H7 (cell line): ENCODE results near the gene IL17RD. TPM values are rescaled to one million over a fixed set of nuclear protein-coding genes. Genes with fewer than 3 reads are reported as not detected.

Experiments
- DNase-seq: peaks from one replicate; pipeline ENCODE4 v3.0.0; 2012
- H3K27me3 ChIP-seq: 2 replicates; pipeline ENCODE4 v1.6.0; 2011; ENCODE audit warnings: mild to moderate bottlenecking, low read length; ENCODE audit not compliant: control insufficient read depth, insufficient read depth
- H3K36me3 ChIP-seq: replicated peaks from 2 replicates; pipeline ENCODE4 v1.5.1; 2011; ENCODE audit warnings: low read length; ENCODE audit not compliant: control insufficient read depth, insufficient read depth
- H3K4me3 ChIP-seq: 2 replicates; pipeline ENCODE4 v1.5.1; 2011; ENCODE audit warnings: low read depth, mild to moderate bottlenecking, control low read depth, low read length, moderate library complexity; ENCODE audit not compliant: insufficient read depth
- total RNA-seq: library from RNA; depleted of rRNA; stranded (reverse); fragments of >200 nt; shearing (Covaris generic); gene quantifications from 2 replicates; pipeline ENCODE4 v1.2.3, GENCODE V29; 2014

IL17RD gene
- total RNA-seq, 1 experiment from 2014 or later: 33.4 TPM

DNA sequence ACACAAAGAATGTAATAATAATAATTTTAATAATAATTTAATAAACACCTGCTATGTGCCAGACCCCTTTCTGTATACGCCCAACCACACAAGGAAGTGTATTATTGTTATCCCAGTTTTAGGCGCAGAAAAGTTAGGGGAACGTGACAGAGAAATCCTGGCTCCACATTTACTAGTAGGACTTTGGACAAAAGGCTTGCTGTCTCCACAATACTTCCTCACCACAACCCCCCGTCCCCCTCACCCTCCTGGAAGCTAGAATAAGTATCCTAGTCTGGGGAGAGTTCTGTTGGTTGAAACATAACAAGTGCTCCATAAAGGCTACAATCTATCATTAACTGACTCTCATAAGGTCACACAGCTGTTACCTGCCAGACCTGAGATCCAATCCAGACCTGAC is 488 bp upstream of the IL17RD start:
- DNase-seq: no peak
- H3K36me3 ChIP-seq: no peaks in the 10 kb centered on the region
- H3K4me3 ChIP-seq: no peak overlapping the region
- peaks cover 8% of the 10 kb centered on the region; the same call in 1 of the 2 replicates for H3K27me3 ChIP-seq

- Histone ChIP-seq H3K4me3 (peak overlapping the region; percentile 88), H3K27me3 (peaks cover 8% of the 10 kb centered on the region; the same call in 1 of the 2 replicates)
- DNase-seq: peak; percentile 52
Measured at GRCh38 chr3:57164217-57164656, 916 bp downstream of the IL17RD start.

DNA sequence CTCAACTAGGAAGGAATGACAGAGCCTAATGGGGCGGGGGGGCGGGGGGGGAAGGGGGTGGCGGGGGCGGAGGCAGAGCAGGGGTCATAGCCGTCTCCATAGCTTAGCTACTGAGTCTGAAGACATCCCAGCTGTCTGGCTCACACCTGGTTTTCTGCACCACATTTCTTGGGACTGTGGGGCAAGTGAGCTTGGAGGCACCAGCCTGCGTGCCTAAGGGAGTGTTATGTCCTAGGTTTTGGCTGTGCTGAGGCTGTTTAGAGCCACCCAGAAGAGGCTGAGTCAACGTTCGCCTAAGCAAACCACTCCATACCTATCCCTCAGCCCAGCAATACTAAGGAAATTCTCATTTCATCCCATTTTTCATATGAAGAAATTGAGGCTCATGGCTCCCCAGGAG is 1.4 kb downstream of the IL17RD start:
- Histone ChIP-seq H3K4me3 (peak overlapping the region; percentile 88), H3K36me3 (no peaks in the 10 kb centered on the region), H3K27me3 (peaks cover 8% of the 10 kb centered on the region; the same call in 1 of the 2 replicates)
- DNase-seq: peak; percentile 53

More at GRCh38 chr3:57164217-57164656, 916 bp downstream of the IL17RD start:
- no peaks in the 10 kb centered on the region for H3K36me3 ChIP-seq

DNA sequence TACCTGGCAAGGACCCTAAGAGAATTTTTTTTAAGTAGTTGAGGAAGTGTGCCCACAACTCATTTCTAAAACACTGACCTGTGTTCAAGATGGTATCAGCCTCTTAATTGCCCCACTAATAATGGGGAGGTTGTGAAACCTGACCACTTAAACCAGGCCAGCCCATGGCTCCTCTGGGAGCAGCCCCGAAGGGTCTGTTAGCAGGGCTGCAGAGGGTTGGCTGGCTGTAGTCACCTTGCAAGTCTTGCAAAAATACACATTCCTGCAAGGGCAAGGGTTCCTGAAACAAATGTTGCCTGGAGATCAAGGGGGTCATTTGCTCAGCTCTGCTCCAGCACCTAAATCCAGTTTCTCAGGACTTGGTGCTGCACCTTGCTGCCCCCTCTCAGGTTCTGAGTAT is 3.2 kb downstream of the IL17RD start:
- peaks cover 8% of the 10 kb centered on the region; the same call in 1 of the 2 replicates for H3K27me3 ChIP-seq
- DNase-seq: no peak
- H3K4me3 ChIP-seq: no peak overlapping the region
- H3K36me3 ChIP-seq: no peaks in the 10 kb centered on the region

DNA sequence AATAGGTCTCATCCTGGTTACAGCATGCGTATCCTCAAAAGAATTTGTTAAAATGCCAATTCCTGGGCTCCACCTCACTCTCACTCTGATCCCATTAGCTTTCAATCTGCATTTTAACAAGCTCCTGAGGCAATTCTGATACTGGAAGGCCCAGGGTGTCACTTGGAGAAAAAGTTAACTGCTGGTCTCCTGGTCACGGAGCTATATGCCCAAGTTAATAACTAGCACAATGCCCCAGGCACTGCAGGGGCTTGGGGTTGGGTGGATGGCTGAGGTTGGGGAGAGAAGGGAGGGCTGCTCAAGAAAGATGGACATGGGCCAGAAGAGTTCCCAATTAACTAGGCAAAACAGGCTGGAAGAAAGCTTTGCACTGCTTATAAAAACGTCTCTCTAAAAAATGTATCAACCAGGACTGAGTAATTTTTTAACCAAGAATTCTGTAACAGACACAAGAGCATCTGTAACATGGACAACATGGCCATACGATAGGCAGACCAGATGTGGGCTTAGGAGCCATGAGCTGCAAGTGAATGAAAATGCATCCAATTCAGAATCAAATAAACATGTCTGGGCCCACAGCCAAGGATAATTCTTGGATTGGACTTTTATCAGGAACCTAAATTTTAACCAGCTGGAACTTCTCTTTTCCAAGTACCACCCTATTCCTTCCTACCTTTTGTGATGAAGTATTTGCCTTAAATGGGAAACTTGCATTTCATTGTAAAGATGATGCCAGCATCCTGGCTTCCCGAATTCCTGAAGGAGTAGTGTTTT is 4.2 kb downstream of the IL17RD start:
- no peak for DNase-seq
- Histone ChIP-seq H3K27me3 (peaks cover 8% of the 10 kb centered on the region; the same call in 1 of the 2 replicates), H3K36me3 (no peaks in the 10 kb centered on the region), H3K4me3 (no peak overlapping the region)

- Histone ChIP-seq H3K36me3 (no peaks in the 10 kb centered on the region), H3K27me3 (peaks cover 8% of the 10 kb centered on the region; the same call in 1 of the 2 replicates), H3K4me3 (no peak overlapping the region)
- peak; percentile 49 for DNase-seq
Measured at GRCh38 chr3:57160076-57160764, 4.9 kb downstream of the IL17RD start.

- no peak overlapping the region for H3K4me3 ChIP-seq
- no peaks in the 10 kb centered on the region for H3K36me3 ChIP-seq
- peaks cover 4% of the 10 kb centered on the region; the same call in 1 of the 2 replicates for H3K27me3 ChIP-seq
- peak; percentile 39 for DNase-seq
Measured at GRCh38 chr3:57158813-57159738, 6.1 kb downstream of the IL17RD start.

GRCh38 chr3:57158325-57158724 is 6.8 kb downstream of the IL17RD start:
- H3K4me3 ChIP-seq: no peak overlapping the region
- H3K27me3 ChIP-seq: peaks cover 3% of the 10 kb centered on the region; the same call in 1 of the 2 replicates
- DNase-seq: no peak
- no peaks in the 10 kb centered on the region for H3K36me3 ChIP-seq

GRCh38 chr3:57157545-57157944 is 7.6 kb downstream of the IL17RD start:
- Histone ChIP-seq H3K4me3 (no peak overlapping the region), H3K27me3 (no peaks in the 10 kb centered on the region), H3K36me3 (no peaks in the 10 kb centered on the region)
- no peak for DNase-seq

DNA sequence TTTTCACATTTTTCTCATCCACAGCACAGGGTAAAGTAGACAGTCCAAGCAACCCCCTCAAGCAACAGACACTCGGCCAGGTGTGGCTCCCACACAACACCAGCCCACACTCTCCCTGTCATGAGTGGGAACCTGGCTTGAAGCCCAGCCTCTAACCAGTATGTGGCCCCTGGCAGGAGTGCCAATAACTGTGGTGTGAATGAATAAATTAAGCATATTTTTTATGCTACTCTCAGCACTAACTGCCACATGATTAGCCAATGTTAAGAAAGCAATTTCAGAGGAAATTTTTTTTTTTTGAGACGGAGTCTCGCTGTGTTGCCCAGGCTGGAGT is 9.9 kb downstream of the IL17RD start:
- no peaks in the 10 kb centered on the region for H3K36me3 ChIP-seq
- no peak overlapping the region for H3K4me3 ChIP-seq
- no peak for DNase-seq
- H3K27me3 ChIP-seq: no peaks in the 10 kb centered on the region

GRCh38 chr3:57154470-57155309 is 10.5 kb downstream of the IL17RD start:
- DNase-seq: no peak
- Histone ChIP-seq H3K4me3 (no peak overlapping the region), H3K27me3 (no peaks in the 10 kb centered on the region), H3K36me3 (no peaks in the 10 kb centered on the region)

GRCh38 chr3:57152151-57153143 is 12.7 kb downstream of the IL17RD start:
- H3K27me3 ChIP-seq: no peaks in the 10 kb centered on the region
- H3K36me3 ChIP-seq: no peaks in the 10 kb centered on the region
- peak; percentile 57 for DNase-seq
- H3K4me3 ChIP-seq: no peak overlapping the region

DNA sequence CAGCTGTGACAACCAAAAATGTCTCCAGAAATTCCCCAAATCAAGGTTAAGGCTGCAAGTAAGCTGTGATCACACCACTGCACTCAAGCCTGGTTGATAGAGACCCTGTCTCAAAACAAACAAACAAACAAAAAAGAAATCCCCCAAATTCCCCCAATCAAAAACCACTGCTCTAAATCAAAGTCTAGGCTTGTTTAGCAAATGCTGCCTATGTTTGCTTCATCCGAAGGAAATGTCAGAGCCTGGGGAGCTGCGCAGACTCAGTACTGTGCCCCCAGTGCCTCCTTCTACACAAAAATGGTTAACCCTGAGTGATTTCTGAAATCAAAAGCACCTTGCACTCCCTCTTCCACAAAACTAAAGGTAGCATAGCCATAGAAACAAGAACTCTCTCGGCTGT is 13.4 kb downstream of the IL17RD start:
- no peaks in the 10 kb centered on the region for H3K27me3 ChIP-seq
- no peak overlapping the region for H3K4me3 ChIP-seq
- DNase-seq: no peak
- no peaks in the 10 kb centered on the region for H3K36me3 ChIP-seq
